Measurements from ENCODE around the gene RAB13. TPM values are rescaled to one million over a fixed set of nuclear protein-coding genes. Genes with fewer than 3 reads are reported as not detected.

RAB13 gene
- total and polyA plus RNA-seq, 12 donors = 42.9 to 114 (median 58.1) TPM

- 91 to 96% methylated on average over 11 of the region's 11 CpGs for WGBS, 2 donors
- Histone ChIP-seq H3K4me1 (peaks cover 4 to 39% (median 29%) of the 10 kb centered on the region in 9 donors), H3K4me3 (no peak overlapping the region), H3K27me3 (no peaks in the 10 kb centered on the region), H3K9me3 (no peaks in the 10 kb centered on the region), H3K36me3 (peaks cover 0 to 52% (median 20%) of the 10 kb centered on the region in 9 donors), H3K27ac (no peak overlapping the region)
- DNase-seq (no peak), ATAC-seq (no peak)
- TF ChIP-seq CTCF (IDR thresholded peaks at IDR 0.05) = no peak
- intact Hi-C loops (cut with DNase I) = loop anchor here in 2 of 10 donors (10.0 kb wide), 3 partner anchors 189 to 279 kb away; partner anchors contain the start of gene HAX1 (in 1 of the 2)
Measured at GRCh38 chr1:153995640-153996039, 9.5 kb upstream of the RAB13 start.

- DNase-seq (no peak), ATAC-seq (no peak)
- Histone ChIP-seq H3K4me3 (no peak overlapping the region), H3K4me1 (peaks cover 4 to 40% (median 30%) of the 10 kb centered on the region in 9 donors), H3K27me3 (no peaks in the 10 kb centered on the region), H3K36me3 (peaks cover 0 to 52% (median 20%) of the 10 kb centered on the region in 9 donors), H3K9me3 (no peaks in the 10 kb centered on the region), H3K27ac (no peak overlapping the region)
- intact Hi-C loops (cut with DNase I) = loop anchor here in 2 of 10 donors (10.0 kb wide), 3 partner anchors 190 to 280 kb away; partner anchors contain the start of gene HAX1 (in 1 of the 2)
- WGBS, 2 donors = 70 to 80% methylated on average over 3 of the region's 3 CpGs
- no peak for TF ChIP-seq CTCF (IDR thresholded peaks at IDR 0.05)
Measured at GRCh38 chr1:153995202-153995601, 9.1 kb upstream of the RAB13 start.

- intact Hi-C loops (cut with DNase I) = loop anchor here in 3 of 10 donors (5.0 to 10.0 kb wide), 5 partner anchors 185 to 283 kb away; partner anchors contain the start of gene HAX1 (in 2 of the 3)
Measured at GRCh38 chr1:153991806-153992205, 5.7 kb upstream of the RAB13 start.

GRCh38 chr1:153991151-153991630, 5.1 kb upstream of the RAB13 start:
- WGBS, 2 donors = 7 to 10% methylated on average over 9 of the region's 9 CpGs
- Histone ChIP-seq H3K27me3 (no peaks in the 10 kb centered on the region), H3K9me3 (no peaks in the 10 kb centered on the region), H3K4me3 (peak overlapping the region; percentile 67 to 90 (median 81)), H3K27ac (peak overlapping the region; percentile 84 to 98 (median 92)), H3K36me3 (peaks cover 0 to 49% (median 20%) of the 10 kb centered on the region in 9 donors), H3K4me1 (peaks cover 4 to 55% (median 39%) of the 10 kb centered on the region in 9 donors)
- intact Hi-C loops (cut with DNase I) = loop anchor here in 3 of 10 donors (5.0 to 10.0 kb wide), 5 partner anchors 186 to 284 kb away; partner anchors contain the start of gene HAX1 (in 2 of the 3)
- no peak for TF ChIP-seq CTCF (IDR thresholded peaks at IDR 0.05)
- no peak for DNase-seq
- ATAC-seq = no peak

More at GRCh38 chr1:153991806-153992205, 5.7 kb upstream of the RAB13 start:
- DNase-seq (no peak), ATAC-seq (no peak)
- Histone ChIP-seq H3K4me1 (peaks cover 4 to 51% (median 34%) of the 10 kb centered on the region in 9 donors), H3K4me3 (peak overlapping the region; percentile 67 to 90 (median 81)), H3K36me3 (peaks cover 0 to 52% (median 20%) of the 10 kb centered on the region in 9 donors), H3K27ac (peak overlapping the region in 7 of 10 donors; percentile 0 to 98 (median 93)), H3K27me3 (no peaks in the 10 kb centered on the region), H3K9me3 (no peaks in the 10 kb centered on the region)
- no peak for TF ChIP-seq CTCF (IDR thresholded peaks at IDR 0.05)
- 89 to 91% methylated on average over 2 of the region's 2 CpGs for WGBS, 2 donors

Measured in heart right ventricle (tissue), 16 donors.